ENCODE results near the gene BTNL9. TPM values are rescaled to one million over a fixed set of nuclear protein-coding genes. Genes with fewer than 3 reads are reported as not detected.
"Not testable (repeated sequence)": the region's sequence is repeated elsewhere in the genome, so short reads cannot be mapped to it uniquely, and the experiment has no call there.

The BTNL9 gene
- polyA plus RNA-seq, 1 donor from 2014 or later: 13.9 TPM

DNA sequence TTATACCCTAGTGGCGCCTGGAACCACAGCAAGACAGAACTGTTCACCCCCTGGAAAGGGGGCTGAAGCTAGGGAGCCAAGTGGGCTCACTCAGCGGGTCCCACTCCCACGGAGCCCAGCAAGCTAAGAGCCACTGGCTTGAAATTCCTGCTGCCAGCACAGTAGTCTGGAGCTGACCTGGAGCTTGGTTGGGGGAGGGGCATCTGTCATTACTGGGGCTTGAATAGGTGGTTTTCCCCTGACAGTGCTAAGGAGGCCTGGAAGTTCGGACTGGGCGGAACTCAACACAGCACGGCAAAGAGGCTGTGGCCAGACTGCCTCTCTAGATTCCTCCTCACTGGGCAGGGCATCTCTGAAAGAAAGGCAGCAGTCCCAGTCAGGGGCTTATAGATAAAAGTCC, 31.9 kb upstream of the BTNL9 start:
- H3K9me2 ChIP-seq (ENCODE audit: insufficient read depth, low read length): no peaks in the 10 kb centered on the region
- H3K27ac ChIP-seq (ENCODE audit: low read length): no peak overlapping the region
- H4K20me1 ChIP-seq (ENCODE audit: insufficient read depth): no peaks in the 10 kb centered on the region
- no peak overlapping the region for H2AFZ ChIP-seq (ENCODE audit: low read depth, low read length)
- TF ChIP-seq, protein P1, sequence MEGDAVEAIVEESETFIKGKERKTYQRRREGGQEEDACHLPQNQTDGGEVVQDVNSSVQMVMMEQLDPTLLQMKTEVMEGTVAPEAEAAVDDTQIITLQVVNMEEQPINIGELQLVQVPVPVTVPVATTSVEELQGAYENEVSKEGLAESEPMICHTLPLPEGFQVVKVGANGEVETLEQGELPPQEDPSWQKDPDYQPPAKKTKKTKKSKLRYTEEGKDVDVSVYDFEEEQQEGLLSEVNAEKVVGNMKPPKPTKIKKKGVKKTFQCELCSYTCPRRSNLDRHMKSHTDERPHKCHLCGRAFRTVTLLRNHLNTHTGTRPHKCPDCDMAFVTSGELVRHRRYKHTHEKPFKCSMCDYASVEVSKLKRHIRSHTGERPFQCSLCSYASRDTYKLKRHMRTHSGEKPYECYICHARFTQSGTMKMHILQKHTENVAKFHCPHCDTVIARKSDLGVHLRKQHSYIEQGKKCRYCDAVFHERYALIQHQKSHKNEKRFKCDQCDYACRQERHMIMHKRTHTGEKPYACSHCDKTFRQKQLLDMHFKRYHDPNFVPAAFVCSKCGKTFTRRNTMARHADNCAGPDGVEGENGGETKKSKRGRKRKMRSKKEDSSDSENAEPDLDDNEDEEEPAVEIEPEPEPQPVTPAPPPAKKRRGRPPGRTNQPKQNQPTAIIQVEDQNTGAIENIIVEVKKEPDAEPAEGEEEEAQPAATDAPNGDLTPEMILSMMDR (IDR thresholded peaks at IDR 0.05; ENCODE audit: poor library complexity, severe bottlenecking): no peak
- H3K4me2 ChIP-seq (ENCODE audit: low read length): no peak overlapping the region
- H3K9me3 ChIP-seq (ENCODE audit: low read length): no peaks in the 10 kb centered on the region
- no peaks in the 10 kb centered on the region for H3K27me3 ChIP-seq (ENCODE audit: insufficient read depth, low read depth, low read length)
- no peaks in the 10 kb centered on the region for H3K36me3 ChIP-seq (ENCODE audit: insufficient read depth, low read length)
- H3K4me3 ChIP-seq (ENCODE audit: low read length): no peak overlapping the region
- no peaks in the 10 kb centered on the region for H3K79me2 ChIP-seq (replicated peaks; ENCODE audit: insufficient read depth, low read length)
- no peaks in the 10 kb centered on the region for H3F3A ChIP-seq (ENCODE audit: insufficient read depth, low read length, poor library complexity, severe bottlenecking)
- H3K9ac ChIP-seq (ENCODE audit: low read length): no peak overlapping the region

- not testable (repeated sequence) for H2AFZ ChIP-seq (ENCODE audit: low read depth, low read length); H4K20me1 ChIP-seq (ENCODE audit: insufficient read depth); H3K4me3 ChIP-seq (ENCODE audit: low read length); H3K27ac ChIP-seq (ENCODE audit: low read length); H3K36me3 ChIP-seq (ENCODE audit: insufficient read depth, low read length); H3K9me3 ChIP-seq (ENCODE audit: low read length); H3K9ac ChIP-seq (ENCODE audit: low read length); H3K27me3 ChIP-seq (ENCODE audit: insufficient read depth, low read depth, low read length); H3K4me2 ChIP-seq (ENCODE audit: low read length); H3F3A ChIP-seq (ENCODE audit: insufficient read depth, low read length, poor library complexity, severe bottlenecking); H3K79me2 ChIP-seq (replicated peaks; ENCODE audit: insufficient read depth, low read length); H3K9me2 ChIP-seq (ENCODE audit: insufficient read depth, low read length)
These were observed 30.0 kb upstream of the BTNL9 start for GRCh38 chr5:181010018-181010417.

- H3F3A ChIP-seq (ENCODE audit: insufficient read depth, low read length, poor library complexity, severe bottlenecking); H3K9ac ChIP-seq (ENCODE audit: low read length); H3K79me2 ChIP-seq (replicated peaks; ENCODE audit: insufficient read depth, low read length); H3K9me3 ChIP-seq (ENCODE audit: low read length); H3K4me2 ChIP-seq (ENCODE audit: low read length); H2AFZ ChIP-seq (ENCODE audit: low read depth, low read length); H3K27ac ChIP-seq (ENCODE audit: low read length); H3K4me3 ChIP-seq (ENCODE audit: low read length); H3K27me3 ChIP-seq (ENCODE audit: insufficient read depth, low read depth, low read length); H4K20me1 ChIP-seq (ENCODE audit: insufficient read depth); H3K36me3 ChIP-seq (ENCODE audit: insufficient read depth, low read length); H3K9me2 ChIP-seq (ENCODE audit: insufficient read depth, low read length): not testable (repeated sequence)
These were observed 25.4 kb upstream of the BTNL9 start for GRCh38 chr5:181014654-181015053.

GRCh38 chr5:181017448-181017847, 22.6 kb upstream of the BTNL9 start:
- H3K27ac ChIP-seq (ENCODE audit: low read length); H3K9ac ChIP-seq (ENCODE audit: low read length); H3K36me3 ChIP-seq (ENCODE audit: insufficient read depth, low read length); H3K9me2 ChIP-seq (ENCODE audit: insufficient read depth, low read length); H2AFZ ChIP-seq (ENCODE audit: low read depth, low read length); H3K4me2 ChIP-seq (ENCODE audit: low read length); H3F3A ChIP-seq (ENCODE audit: insufficient read depth, low read length, poor library complexity, severe bottlenecking); H3K9me3 ChIP-seq (ENCODE audit: low read length); H3K4me3 ChIP-seq (ENCODE audit: low read length); H3K27me3 ChIP-seq (ENCODE audit: insufficient read depth, low read depth, low read length); H4K20me1 ChIP-seq (ENCODE audit: insufficient read depth); H3K79me2 ChIP-seq (replicated peaks; ENCODE audit: insufficient read depth, low read length): not testable (repeated sequence)

GRCh38 chr5:181020688-181021087, 19.4 kb upstream of the BTNL9 start:
- Histone ChIP-seq H4K20me1 (ENCODE audit: insufficient read depth) (no peaks in the 10 kb centered on the region), H3K4me2 (ENCODE audit: low read length) (no peak overlapping the region), H3K27ac (ENCODE audit: low read length) (no peak overlapping the region), H3F3A (ENCODE audit: insufficient read depth, low read length, poor library complexity, severe bottlenecking) (no peaks in the 10 kb centered on the region), H2AFZ (ENCODE audit: low read depth, low read length) (no peak overlapping the region), H3K79me2 (replicated peaks; ENCODE audit: insufficient read depth, low read length) (no peaks in the 10 kb centered on the region), H3K9ac (ENCODE audit: low read length) (no peak overlapping the region), H3K9me2 (ENCODE audit: insufficient read depth, low read length) (no peaks in the 10 kb centered on the region), H3K9me3 (ENCODE audit: low read length) (peaks cover 3% of the 10 kb centered on the region), H3K36me3 (ENCODE audit: insufficient read depth, low read length) (no peaks in the 10 kb centered on the region), H3K27me3 (ENCODE audit: insufficient read depth, low read depth, low read length) (no peaks in the 10 kb centered on the region), H3K4me3 (ENCODE audit: low read length) (no peak overlapping the region)
- TF ChIP-seq MXI1 (conservative IDR thresholded peaks at IDR 0.05; ENCODE audit: poor library complexity, severe bottlenecking) (no peak), POLR2AphosphoS5 (IDR thresholded peaks at IDR 0.05) (no peak), EP300 (conservative IDR thresholded peaks at IDR 0.05; ENCODE audit: poor library complexity, severe bottlenecking) (no peak), SMC3 (conservative IDR thresholded peaks at IDR 0.05; ENCODE audit: poor library complexity) (no peak), EZH2 (IDR thresholded peaks at IDR 0.05; ENCODE audit: borderline replicate concordance, insufficient read depth, low read length, poor library complexity, severe bottlenecking) (no peak), TAF1 (IDR thresholded peaks at IDR 0.05; ENCODE audit: low read depth) (no peak), RAD21 (conservative IDR thresholded peaks at IDR 0.05) (no peak)
- TF ChIP-seq, protein P1 (IDR thresholded peaks at IDR 0.05; ENCODE audit: poor library complexity, severe bottlenecking): no peak

Measured in neural cell (in vitro differentiated cells).